ENCODE measurements around the gene ASXL2.

GRCh38 chr2:25819597-25820039 is 58.7 kb downstream of the ASXL2 start:
- no peak for TF ChIP-seq FOXM1 (IDR thresholded peaks at IDR 0.05; ENCODE audit: borderline replicate concordance)
- TF ChIP-seq HDGF (IDR thresholded peaks at IDR 0.05; ENCODE audit: borderline replicate concordance): no peak
- TF ChIP-seq LEF1 (IDR thresholded peaks at IDR 0.05; ENCODE audit: borderline replicate concordance): no peak
- no peak for TF ChIP-seq ARNT (IDR thresholded peaks at IDR 0.05)
- no peak for TF ChIP-seq SUZ12 (IDR thresholded peaks at IDR 0.05)
- no peak for TF ChIP-seq TARDBP (IDR thresholded peaks at IDR 0.05)
